ENCODE results near the gene ISYNA1. TPM values are rescaled to one million over a fixed set of nuclear protein-coding genes. Genes with fewer than 3 reads are reported as not detected.

Gene ISYNA1
- total and polyA plus RNA-seq, 4 donors = 4.7 to 41.9 (median 10.1) TPM

GRCh38 chr19:18415178-18415867, 22.6 kb downstream of the ISYNA1 start (continued):
- TF ChIP-seq SP1 (IDR thresholded peaks at IDR 0.05) (peak; percentile 35), JUND (IDR thresholded peaks at IDR 0.05) (no peak), HNF4A (conservative IDR thresholded peaks at IDR 0.05) (no peak), HNF4G (IDR thresholded peaks at IDR 0.05) (no peak), EGR1 (IDR thresholded peaks at IDR 0.05; ENCODE audit: low read depth in 2 of 2) (no peak), FOXA1 (IDR thresholded peaks at IDR 0.05) (no peak)

DNA sequence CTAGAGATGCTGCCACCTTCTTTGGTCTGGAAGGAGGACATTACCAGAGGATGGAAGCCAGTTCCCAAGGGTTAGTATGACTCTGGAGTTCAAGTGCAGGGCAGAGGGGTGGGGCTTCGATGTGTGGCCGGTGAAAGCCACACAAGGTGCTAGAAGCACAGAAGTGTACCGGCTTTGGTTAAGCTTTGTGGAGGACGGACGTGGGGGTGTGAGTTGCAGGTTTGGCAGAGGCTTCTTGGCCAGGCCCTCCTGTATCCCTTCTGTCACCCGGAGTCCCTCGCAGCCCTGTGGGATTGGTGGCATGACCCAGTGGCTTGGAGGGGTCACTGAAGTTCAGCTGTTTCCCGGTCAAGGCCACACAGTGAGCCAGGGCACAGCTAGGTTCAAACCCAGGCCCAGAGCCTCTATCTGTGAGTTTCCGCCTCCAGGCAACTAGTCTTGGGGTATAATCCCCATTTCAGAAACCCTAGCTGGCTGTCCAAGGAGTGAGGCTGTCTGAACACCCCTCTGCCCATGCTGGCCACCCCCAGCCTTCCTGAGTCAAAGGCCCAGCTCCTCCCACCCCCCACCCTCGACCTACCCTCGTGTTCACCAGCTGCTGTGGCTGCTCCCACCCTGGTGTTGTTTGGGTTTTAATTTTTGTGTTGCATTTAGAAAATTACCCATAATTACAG, 23.3 kb downstream of the ISYNA1 start:
- Histone ChIP-seq H3K4me1 (ENCODE audit: control insufficient read depth in 4 of 4, insufficient read depth in 4 of 4, low read length in 3 of 4) (peaks cover 9 to 41% (median 25%) of the 10 kb centered on the region in 4 donors), H3K27ac (ENCODE audit: low read depth in 1 of 2, low read length in 2 of 2) (peak overlapping the region; percentile 74 to 94), H3K4me3 (ENCODE audit: low read depth in 1 of 3, low read length in 3 of 3) (no peak overlapping the region), H3K9me3 (ENCODE audit: control insufficient read depth in 4 of 4, low read length in 3 of 4) (no peaks in the 10 kb centered on the region), H3K36me3 (ENCODE audit: control insufficient read depth in 4 of 4, insufficient read depth in 3 of 4, low read depth in 1 of 4, low read length in 3 of 4) (no peaks in the 10 kb centered on the region), H3K9ac (ENCODE audit: low read depth in 1 of 2, low read length in 2 of 2) (no peak overlapping the region), H3K27me3 (ENCODE audit: control insufficient read depth in 4 of 4, insufficient read depth in 4 of 4, low read length in 3 of 4) (no peaks in the 10 kb centered on the region)
- no peak for TF ChIP-seq FOXA1 (IDR thresholded peaks at IDR 0.05)
- TF ChIP-seq NR2F2 (IDR thresholded peaks at IDR 0.05) = peak; percentile 60
- TF ChIP-seq, protein P1, sequence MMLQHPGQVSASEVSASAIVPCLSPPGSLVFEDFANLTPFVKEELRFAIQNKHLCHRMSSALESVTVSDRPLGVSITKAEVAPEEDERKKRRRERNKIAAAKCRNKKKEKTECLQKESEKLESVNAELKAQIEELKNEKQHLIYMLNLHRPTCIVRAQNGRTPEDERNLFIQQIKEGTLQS (IDR thresholded peaks at IDR 0.05) = no peak
- peak; percentile 69 for TF ChIP-seq SP1 (IDR thresholded peaks at IDR 0.05)
- peak; percentile 42 to 51 for TF ChIP-seq HNF4A (conservative IDR thresholded peaks at IDR 0.05)
- peak; percentile 92 to 97 for TF ChIP-seq RXRA (IDR thresholded peaks at IDR 0.05)
- 10% methylated on average over 11 of the region's 11 CpGs for WGBS
- no peak for DNase-seq (ENCODE audit: low spot score)

GRCh38 chr19:18412610-18413239, 25.2 kb downstream of the ISYNA1 start:
- no peaks in the 10 kb centered on the region for H3K9me3 ChIP-seq (ENCODE audit: control insufficient read depth in 4 of 4, low read length in 3 of 4)
- DNase-seq (ENCODE audit: low spot score) = no peak
- no peak overlapping the region for H3K4me3 ChIP-seq (ENCODE audit: low read depth in 1 of 3, low read length in 3 of 3)
- TF ChIP-seq MAX (IDR thresholded peaks at IDR 0.05) (no peak), RXRA (IDR thresholded peaks at IDR 0.05) (no peak), JUND (IDR thresholded peaks at IDR 0.05) (no peak)
- peaks cover 6 to 27% (median 18%) of the 10 kb centered on the region in 4 donors for H3K4me1 ChIP-seq (ENCODE audit: control insufficient read depth in 4 of 4, insufficient read depth in 4 of 4, low read length in 3 of 4)
- H3K27ac ChIP-seq (ENCODE audit: low read depth in 1 of 2, low read length in 2 of 2) = no peak overlapping the region
- 80% methylated on average over 16 of the region's 16 CpGs for WGBS
- no peak overlapping the region for H3K9ac ChIP-seq (ENCODE audit: low read depth in 1 of 2, low read length in 2 of 2)
- no peaks in the 10 kb centered on the region for H3K36me3 ChIP-seq (ENCODE audit: control insufficient read depth in 4 of 4, insufficient read depth in 3 of 4, low read depth in 1 of 4, low read length in 3 of 4)
- H3K27me3 ChIP-seq (ENCODE audit: control insufficient read depth in 4 of 4, insufficient read depth in 4 of 4, low read length in 3 of 4) = no peaks in the 10 kb centered on the region

GRCh38 chr19:18408053-18408476, 29.9 kb downstream of the ISYNA1 start:
- Histone ChIP-seq H3K4me1 (ENCODE audit: control insufficient read depth in 4 of 4, insufficient read depth in 4 of 4, low read length in 3 of 4) (no peaks in the 10 kb centered on the region), H3K27ac (ENCODE audit: low read depth in 1 of 2, low read length in 2 of 2) (no peak overlapping the region), H3K4me3 (ENCODE audit: low read depth in 1 of 3, low read length in 3 of 3) (no peak overlapping the region), H3K9ac (ENCODE audit: low read depth in 1 of 2, low read length in 2 of 2) (no peak overlapping the region), H3K36me3 (ENCODE audit: control insufficient read depth in 4 of 4, insufficient read depth in 3 of 4, low read depth in 1 of 4, low read length in 3 of 4) (no peaks in the 10 kb centered on the region), H3K27me3 (ENCODE audit: control insufficient read depth in 4 of 4, insufficient read depth in 4 of 4, low read length in 3 of 4) (no peaks in the 10 kb centered on the region), H3K9me3 (ENCODE audit: control insufficient read depth in 4 of 4, low read length in 3 of 4) (no peaks in the 10 kb centered on the region)
- peak; percentile 74 for DNase-seq (ENCODE audit: low spot score)
- TF ChIP-seq RXRA (IDR thresholded peaks at IDR 0.05) (peak in 1 of 2 donors; percentile 40), NR2F2 (IDR thresholded peaks at IDR 0.05) (no peak), TAF1 (conservative IDR thresholded peaks at IDR 0.05) (no peak), MAX (IDR thresholded peaks at IDR 0.05) (no peak), HNF4G (IDR thresholded peaks at IDR 0.05) (no peak), FOXA2 (IDR thresholded peaks at IDR 0.05) (no peak), FOXA1 (IDR thresholded peaks at IDR 0.05) (no peak), RAD21 (IDR thresholded peaks at IDR 0.05) (peak; percentile 64 to 79), EGR1 (IDR thresholded peaks at IDR 0.05; ENCODE audit: low read depth in 2 of 2) (no peak)
- TF ChIP-seq, protein P2, sequence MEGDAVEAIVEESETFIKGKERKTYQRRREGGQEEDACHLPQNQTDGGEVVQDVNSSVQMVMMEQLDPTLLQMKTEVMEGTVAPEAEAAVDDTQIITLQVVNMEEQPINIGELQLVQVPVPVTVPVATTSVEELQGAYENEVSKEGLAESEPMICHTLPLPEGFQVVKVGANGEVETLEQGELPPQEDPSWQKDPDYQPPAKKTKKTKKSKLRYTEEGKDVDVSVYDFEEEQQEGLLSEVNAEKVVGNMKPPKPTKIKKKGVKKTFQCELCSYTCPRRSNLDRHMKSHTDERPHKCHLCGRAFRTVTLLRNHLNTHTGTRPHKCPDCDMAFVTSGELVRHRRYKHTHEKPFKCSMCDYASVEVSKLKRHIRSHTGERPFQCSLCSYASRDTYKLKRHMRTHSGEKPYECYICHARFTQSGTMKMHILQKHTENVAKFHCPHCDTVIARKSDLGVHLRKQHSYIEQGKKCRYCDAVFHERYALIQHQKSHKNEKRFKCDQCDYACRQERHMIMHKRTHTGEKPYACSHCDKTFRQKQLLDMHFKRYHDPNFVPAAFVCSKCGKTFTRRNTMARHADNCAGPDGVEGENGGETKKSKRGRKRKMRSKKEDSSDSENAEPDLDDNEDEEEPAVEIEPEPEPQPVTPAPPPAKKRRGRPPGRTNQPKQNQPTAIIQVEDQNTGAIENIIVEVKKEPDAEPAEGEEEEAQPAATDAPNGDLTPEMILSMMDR (IDR thresholded peaks at IDR 0.05; ENCODE audit: low read depth, low read length, missing input control) = peak; percentile 48
- TF ChIP-seq, protein P1 (IDR thresholded peaks at IDR 0.05) = no peak
- WGBS = 63% methylated on average over 10 of the region's 10 CpGs

Measured in liver (tissue), 9 donors.